Head of caudate nucleus (tissue), 42 donors: ENCODE measurements around the gene CSMD2.

Source experiments
- DNase-seq, 42 donors: peaks; one replicate each; pipeline versions ENCODE4 v3.0.0 to v3.0.0-alpha.2; 2020 to 2021; ENCODE audit warnings: mixed read lengths in 7 of 42
- intact Hi-C: fragments of 100-400 bp; cut with DNase I; formaldehyde crosslinking; loops from one replicate; pipeline ENCODE4 v1.15.0; 2022

CSMD2 gene

DNA sequence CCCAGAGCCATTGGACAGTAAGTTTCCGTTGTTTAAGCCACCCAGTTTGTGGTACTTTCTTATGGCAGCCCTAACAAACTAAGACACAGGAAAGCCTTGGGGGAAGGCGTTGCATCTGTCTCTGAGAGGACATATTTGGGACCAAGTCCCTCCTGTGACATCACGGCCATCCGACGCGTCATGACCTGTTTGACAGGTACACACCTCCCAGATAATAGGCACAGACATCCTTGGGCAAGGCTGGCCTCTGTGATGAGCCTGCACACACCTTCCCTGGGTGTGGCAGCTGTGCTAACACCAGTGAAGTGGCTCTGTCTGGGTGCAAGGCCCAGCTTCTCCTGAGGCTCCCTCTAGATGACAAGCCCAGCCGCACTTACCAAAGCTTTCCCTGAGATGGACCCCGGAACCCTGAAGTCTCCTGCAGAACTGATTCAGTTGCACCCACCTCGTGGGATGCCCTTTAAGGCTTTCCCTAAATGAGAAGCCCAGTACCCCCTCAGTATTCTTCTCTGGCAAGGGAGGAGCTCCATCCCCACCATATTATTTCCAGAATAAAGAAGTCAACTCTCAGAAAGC, 556.1 kb downstream of the CSMD2 start:
- DNase-seq: peak in 1 of 42 donors; percentile 27
- intact Hi-C loops: no loop called here

DNA sequence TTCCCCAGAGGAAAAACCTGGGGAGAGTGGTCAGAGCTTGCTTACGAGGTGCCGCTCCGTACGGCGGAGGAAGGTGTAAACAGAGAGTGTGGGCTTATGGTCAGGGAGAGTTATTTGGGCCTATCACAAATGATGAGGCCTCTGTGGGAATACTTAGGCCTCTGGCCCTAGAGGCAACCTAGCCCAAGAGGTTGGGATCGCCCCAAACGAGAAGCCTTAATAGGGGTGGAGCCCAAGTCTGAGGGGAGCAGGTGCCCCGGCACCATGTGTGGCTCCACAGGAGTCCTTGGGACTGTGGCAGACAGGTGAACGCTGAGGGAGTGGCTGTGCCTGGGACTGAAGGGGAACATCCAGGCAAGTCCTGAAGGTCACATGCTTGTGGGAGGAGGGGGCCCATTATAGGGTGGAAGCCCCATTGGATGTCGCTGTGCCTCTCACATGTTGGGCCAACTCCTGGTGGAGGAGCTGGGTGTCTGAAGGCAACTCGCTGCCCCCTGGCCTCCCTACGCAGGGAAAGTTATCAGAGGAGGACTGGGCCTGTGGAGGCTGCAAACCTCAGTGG, 557.5 kb downstream of the CSMD2 start:
- DNase-seq: peak in 1 of 42 donors; percentile 8
- intact Hi-C loops: no loop called here

GRCh38 chr1:33606272-33606671, 558.8 kb downstream of the CSMD2 start:
- DNase-seq: no peak

DNA sequence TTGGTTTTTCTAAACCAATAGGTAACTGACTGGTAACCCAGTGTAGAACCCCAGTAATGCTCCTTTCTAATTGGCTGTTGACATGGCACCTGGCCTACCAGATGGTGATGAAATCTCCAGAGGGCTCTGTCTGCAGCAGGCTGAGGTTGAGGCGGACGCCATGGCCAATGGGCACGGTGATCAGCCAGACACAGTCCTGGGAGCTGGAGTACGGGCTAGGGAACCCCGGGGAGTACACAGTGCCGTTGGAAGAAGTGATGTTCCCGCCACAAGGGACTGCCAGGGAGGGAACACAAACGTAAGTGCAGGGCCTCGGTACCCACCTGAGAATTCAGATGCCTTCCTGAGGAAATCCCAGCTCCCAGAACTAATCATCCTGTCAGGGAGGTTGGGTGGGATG, 562.8 kb downstream of the CSMD2 start:
- intact Hi-C loops: no loop called here
- DNase-seq: no peak

More at GRCh38 chr1:33606272-33606671, 558.8 kb downstream of the CSMD2 start:
- intact Hi-C loops: no loop called here

GRCh38 chr1:33601751-33602150, 563.3 kb downstream of the CSMD2 start:
- DNase-seq: no peak
- intact Hi-C loops: no loop called here

DNA sequence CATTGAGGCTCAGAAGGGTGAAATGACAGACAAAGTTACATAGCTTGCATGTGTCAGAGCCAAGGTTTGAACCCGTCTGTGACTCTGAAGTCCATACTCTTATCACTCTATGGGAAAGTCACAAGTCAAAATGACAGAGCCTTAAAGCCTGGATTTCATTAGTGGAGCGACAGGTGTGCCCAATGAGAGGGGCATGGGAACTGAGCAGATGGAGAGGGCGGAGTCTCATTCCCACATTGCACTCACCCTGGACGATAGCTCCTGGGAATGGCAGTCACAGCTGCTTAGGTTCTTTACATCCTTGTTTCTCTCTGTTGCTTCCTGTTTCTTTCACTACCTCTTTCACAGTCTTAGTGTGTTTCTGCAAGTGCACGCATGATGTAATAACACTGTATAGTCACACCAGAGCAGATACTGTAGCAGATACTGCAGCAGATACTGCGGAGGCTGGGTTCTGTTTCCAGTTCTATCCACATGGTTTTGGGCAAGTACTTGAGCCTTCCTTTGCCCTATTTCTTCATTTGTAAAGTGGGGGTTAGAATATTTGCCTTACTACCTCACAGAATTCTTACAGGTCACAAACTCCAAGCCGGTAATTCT, 565.4 kb downstream of the CSMD2 start:
- intact Hi-C loops: no loop called here

GRCh38 chr1:33588726-33589125, 576.3 kb downstream of the CSMD2 start:
- intact Hi-C loops: no loop called here
- DNase-seq: no peak

More for the DNA sequence above, 565.4 kb downstream of the CSMD2 start:
- no peak for DNase-seq

DNA sequence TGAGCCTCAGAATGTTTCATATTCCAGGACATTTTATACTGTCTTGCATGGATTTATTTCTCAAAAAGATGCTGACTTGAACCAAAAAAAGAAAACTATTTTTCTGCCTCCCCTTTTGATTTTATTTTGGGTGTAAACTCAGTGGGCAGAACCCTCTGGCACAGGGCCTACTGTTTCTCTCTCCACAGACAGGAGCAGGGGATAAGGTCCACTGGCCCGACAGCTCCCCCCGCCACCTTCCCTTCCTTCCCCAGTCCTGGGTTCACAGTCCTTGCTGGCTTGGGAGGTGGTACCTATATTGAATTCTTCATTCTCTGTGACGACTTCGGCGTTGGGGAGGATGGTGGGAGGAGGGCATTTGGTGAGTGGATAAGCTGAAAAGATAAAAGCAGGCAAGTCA, 578.2 kb downstream of the CSMD2 start:
- DNase-seq: no peak

DNA sequence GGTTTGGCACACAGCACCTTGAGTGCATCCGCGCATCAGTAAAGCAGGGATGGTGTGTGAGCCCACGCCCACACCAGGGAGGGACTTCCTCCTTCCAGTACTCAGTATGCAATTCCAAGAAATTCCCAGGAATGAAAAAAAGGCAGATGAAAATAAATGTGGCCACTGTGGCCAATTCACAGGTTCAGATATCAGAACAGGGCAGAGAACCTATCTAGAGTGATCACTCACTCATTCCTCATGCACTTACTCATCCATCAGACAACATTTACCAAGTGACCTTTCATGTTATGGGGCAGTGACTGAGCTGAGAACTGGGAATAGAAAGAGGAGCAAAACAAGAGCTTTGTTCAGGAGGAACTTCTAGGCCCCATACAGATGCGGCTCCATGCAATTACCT, 578.9 kb downstream of the CSMD2 start:
- intact Hi-C loops: no loop called here
- DNase-seq: no peak

More for the DNA sequence above, 578.2 kb downstream of the CSMD2 start:
- intact Hi-C loops: no loop called here

GRCh38 chr1:33583567-33583966, 581.5 kb downstream of the CSMD2 start:
- intact Hi-C loops: no loop called here
- DNase-seq: peak in 1 of 42 donors; percentile 19

DNA sequence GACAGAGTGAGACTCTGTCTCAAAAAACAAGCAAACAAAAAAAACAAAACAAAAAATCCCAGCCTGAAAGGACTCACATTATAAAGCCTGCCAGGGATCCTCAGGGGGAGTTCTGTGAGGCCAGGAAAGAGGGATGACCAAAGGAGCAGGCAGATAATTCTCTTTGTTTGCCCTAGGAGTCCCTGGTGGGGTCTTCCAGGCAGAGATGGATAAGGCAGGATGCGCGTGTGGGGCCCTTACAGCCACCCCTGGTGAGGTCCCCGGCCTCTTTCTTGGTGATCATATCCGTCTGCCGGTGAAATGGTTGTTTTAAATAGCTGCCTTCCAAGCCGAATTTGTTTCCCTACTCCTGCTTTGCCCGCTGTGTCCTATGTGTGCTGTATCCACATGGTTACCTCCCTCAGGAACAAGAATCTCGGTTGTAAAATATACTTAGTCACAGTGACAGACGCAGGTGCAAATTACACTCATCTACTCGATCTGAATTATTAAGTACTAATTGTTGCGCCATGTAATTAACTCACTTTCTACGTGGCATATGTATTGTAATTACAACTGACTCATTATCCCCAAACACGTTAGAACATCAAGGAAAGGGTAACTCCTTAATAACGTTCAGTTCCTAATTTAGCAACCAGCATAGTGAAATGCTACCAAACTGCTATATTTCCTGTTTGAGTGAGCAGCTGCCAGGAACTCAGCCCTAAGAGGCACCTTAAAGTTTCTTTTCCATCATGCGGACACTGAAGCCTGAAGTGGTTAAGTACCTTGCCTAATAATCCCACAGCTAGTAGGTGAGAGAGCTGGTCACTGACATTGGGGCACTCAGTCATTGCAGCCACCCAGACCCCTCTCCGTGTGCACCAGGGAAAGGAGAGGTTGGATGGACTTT, 586.2 kb downstream of the CSMD2 start:
- intact Hi-C loops: no loop called here
- DNase-seq: peak in 1 of 42 donors; percentile 21

DNA sequence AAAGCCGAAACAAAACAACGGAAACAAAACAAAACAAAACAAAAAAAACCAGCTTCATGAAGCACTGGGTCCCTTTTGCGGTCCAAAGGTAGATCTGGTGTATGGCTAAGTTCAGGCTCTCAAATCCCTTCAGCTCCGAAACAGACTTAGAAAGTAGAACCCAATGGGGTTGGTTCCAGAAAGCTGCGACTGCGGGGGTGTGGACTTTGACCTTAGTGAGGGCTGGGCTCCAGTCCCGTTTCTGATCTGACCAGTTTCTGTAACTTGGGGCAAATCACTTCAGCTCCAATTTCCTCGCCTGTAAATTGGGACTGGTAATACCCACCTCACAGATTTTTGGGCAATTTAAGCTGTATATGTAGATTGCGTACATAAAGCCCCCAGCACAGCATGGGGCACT, 587.4 kb downstream of the CSMD2 start:
- DNase-seq: no peak
- intact Hi-C loops: no loop called here

- intact Hi-C loops: no loop called here
Measured at GRCh38 chr1:33576821-33577599, 588.0 kb downstream of the CSMD2 start.

GRCh38 chr1:33575324-33575879, 589.6 kb downstream of the CSMD2 start:
- intact Hi-C loops: no loop called here
- DNase-seq: no peak

More at GRCh38 chr1:33576821-33577599, 588.0 kb downstream of the CSMD2 start:
- DNase-seq: no peak

DNA sequence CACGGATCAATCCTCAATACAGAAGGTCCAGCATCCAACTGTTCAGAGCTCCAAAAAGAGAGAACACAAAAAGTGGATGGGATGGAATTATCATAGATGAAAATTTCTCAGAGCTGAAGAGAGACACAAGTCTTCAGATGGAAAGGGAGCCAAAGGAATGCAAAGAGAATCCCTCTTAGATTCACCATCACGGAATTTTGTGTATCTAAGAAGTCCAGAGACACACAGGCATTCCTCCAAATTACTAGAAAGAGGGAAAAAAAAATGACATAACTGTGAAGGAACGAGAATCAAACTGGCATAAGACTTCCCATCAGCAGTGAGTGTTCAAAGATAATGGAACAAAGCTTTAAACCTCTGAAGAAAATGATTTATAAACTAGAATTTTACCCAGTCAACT, 591.4 kb downstream of the CSMD2 start:
- no peak for DNase-seq
- intact Hi-C loops: no loop called here

GRCh38 chr1:33572387-33572786, 592.6 kb downstream of the CSMD2 start:
- DNase-seq: peak in 1 of 42 donors; percentile 21
- intact Hi-C loops: no loop called here

GRCh38 chr1:33569331-33569730, 595.7 kb downstream of the CSMD2 start:
- DNase-seq: no peak
- intact Hi-C loops: no loop called here

DNA sequence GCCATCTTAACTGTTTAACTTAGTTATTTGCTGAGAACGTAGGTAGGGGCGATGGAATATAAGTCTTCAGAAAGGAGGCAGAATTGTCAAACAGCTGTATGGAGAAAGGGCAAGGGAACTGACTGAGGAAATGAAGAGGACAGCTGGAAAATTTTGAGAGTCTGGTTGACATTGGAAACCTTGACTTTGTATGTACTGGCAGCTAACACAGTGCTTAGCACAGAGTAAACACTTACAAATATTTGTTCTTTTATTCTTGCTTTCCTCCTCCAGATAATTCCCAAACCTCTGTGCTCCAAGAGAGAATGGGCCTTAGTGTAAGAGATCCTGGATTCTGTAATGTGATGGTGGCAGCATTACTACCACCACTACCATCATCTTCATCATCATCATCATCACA, 601.3 kb downstream of the CSMD2 start:
- intact Hi-C loops: no loop called here
- DNase-seq: no peak

- no peak for DNase-seq
- intact Hi-C loops: no loop called here
Measured at GRCh38 chr1:33562563-33562962, 602.5 kb downstream of the CSMD2 start.
